ENCODE measurements around the gene PASK. TPM values are rescaled to one million over a fixed set of nuclear protein-coding genes. Genes with fewer than 3 reads are reported as not detected.
A peak's percentile ranks its signal among the peaks of the same experiment; 100 is the strongest.
"Not testable (repeated sequence)": the region's sequence is repeated elsewhere in the genome, so short reads cannot be mapped to it uniquely, and the experiment has no call there.

Gene PASK
- total RNA-seq (2022) (9.0 and 19.4 TPM in 2 replicates), Bru-seq, nascent RNA (percentile 36 among the genes with signal in this experiment), BruChase-seq, experiment 1, labeled RNA remaining after a 6-hour chase (percentile 51 among the genes with signal in this experiment), BruChase-seq, experiment 2, labeled RNA remaining after a 2-hour chase (percentile 46 among the genes with signal in this experiment)
- long read RNA-seq, full-length matches to known transcripts: 3 of 12 reads
- long read RNA-seq, partial matches to known transcripts: 3 of 12 reads
- long read RNA-seq, other reads (novel, unspliced or antisense): 6 of 12 reads

DNA sequence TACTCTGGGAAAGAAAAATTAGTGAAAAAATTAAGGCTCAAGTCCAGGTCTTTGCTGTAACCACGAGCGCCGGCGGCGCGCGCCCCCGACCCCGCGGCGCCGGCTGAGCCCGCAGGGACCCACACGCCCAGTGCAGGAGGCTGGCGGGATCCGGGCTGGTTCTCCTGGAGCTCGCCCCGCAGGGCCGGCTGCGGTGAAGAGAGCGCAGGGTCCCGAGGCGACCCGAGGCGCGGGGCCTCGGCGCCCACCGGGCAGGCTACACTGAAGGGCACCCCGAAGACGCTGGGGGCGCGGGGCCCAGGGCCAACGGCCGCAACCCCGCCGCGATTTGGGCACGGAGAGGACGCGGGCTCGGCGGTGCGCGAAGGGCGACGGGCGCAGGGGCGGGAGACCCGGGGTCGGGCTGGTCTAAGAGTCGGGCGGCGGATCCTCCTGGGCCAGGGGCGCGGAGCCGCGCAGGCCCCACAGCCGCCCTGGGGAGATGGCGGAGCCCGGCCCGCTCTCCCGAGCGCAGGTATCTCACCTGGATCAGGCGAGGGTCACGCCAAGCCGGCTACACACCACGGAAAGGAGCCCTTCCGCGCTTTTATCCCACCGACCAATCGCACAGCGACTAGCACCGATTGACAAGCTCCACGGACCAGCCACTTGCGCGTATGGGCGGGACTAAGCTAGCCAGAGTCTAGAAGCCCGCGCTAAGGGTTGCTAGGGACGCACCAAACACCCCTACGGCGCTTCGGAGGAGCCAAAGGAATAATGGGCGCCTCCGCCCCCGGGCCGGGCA, at the start of gene PASK:
Gene PASK (minus strand): TSS at position 582 of the 784 bp plus-strand sequence. CDS start 6,440 bp downstream, outside the sequence.
- Mint-ChIP-seq H3K9me3 (ENCODE audit: unreplicated experiment) (no peaks in the 10 kb centered on the region), H3K4me3 (ENCODE audit: unreplicated experiment) (peak within 1 kb of the TSS; percentile 95), H3K4me1 (ENCODE audit: insufficient read depth, unreplicated experiment) (peaks cover 30% of the 10 kb centered on the region), H3K36me3 (ENCODE audit: insufficient read depth, unreplicated experiment) (peaks cover 12% of the 10 kb centered on the region), H3K27me3 (ENCODE audit: insufficient read depth, unreplicated experiment) (no peaks in the 10 kb centered on the region), H3K27ac (ENCODE audit: low read depth, unreplicated experiment) (peak within 1 kb of the TSS; percentile 79)
- DNase-seq (ENCODE audit: unreplicated experiment): peak; percentile 97
- TF ChIP-seq CTCF (IDR thresholded peaks at IDR 0.05; ENCODE audit: unreplicated experiment): no peak
- ChIA-PET CTCF (interaction anchor here (0.5 to 1.1 kb wide), 3 partner anchors 67 to 309 kb away, joined by 3 to 8 read pairs (median 4); no protein-coding TSS in a partner anchor), POLR2A (interaction anchor here (0.6 to 3.0 kb wide), 17 partner anchors 8 to 1136 kb away, joined by 3 to 38 read pairs (median 3); partner anchors contain the start of genes DTYMK, FARP2 and MTERF4)
- intact Hi-C loops (cut with micrococcal nuclease): loop anchor here (2.0 to 5.0 kb wide), 2 partner anchors 46 to 297 kb away; partner anchors contain the start of gene MTERF4
- no TSS peak for BruUV-seq (replicated peaks)

DNA sequence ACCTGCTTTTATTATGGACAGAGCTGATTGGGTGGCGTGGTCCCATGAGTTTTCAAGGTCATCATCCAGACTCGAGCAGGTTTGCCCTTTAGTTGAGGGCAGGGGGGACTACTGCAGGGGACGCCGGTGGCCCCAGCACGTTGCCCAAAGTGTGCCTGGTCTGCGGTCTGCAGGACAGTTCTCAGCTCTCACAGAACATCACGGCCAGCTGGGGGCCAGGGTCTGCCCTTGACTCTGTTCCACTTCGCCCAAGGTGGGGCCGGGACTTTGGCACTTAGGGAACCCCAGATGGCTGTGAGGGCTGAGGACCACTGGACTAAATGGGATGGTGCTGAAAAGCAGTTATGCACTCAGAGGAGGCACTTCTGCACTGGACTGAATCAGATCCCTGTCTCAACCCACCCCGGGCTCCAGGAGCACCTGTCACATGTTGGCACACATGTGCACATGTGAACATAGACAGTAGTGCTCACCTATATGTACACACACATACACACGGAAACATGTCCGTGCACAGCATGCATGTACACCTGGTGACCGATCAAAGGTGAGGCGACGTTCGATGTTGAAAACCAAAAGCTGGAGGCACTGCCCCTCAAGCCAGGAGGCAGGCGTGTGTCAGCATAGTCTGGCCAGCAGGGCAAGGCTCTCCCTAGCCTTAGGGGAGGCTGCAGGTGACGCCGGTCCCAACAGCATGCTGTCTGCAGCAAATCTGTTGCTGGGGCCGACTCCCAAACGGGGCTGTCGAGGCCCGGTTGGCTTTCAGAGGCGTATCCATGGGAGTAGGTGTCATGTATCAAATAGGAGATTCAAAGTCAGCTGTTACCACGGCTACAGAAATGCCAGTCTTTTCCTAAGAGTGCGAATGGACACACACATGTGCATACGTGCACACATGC, 49.4 kb upstream of the PASK start:
- no peaks in the 10 kb centered on the region for H3K4me1 Mint-ChIP-seq (ENCODE audit: insufficient read depth, unreplicated experiment)
- H3K4me3 Mint-ChIP-seq (ENCODE audit: unreplicated experiment): no peak overlapping the region
- ChIA-PET CTCF (interaction anchor here (0.7 kb wide), 1 partner anchor 589 kb away, joined by 3 read pairs; no protein-coding TSS in a partner anchor), POLR2A (interaction anchor here (0.6 kb wide), 1 partner anchor 131 kb away, joined by 3 read pairs; no protein-coding TSS in a partner anchor)
- DNase-seq (ENCODE audit: unreplicated experiment): no peak
- H3K27ac Mint-ChIP-seq (ENCODE audit: low read depth, unreplicated experiment): no peak overlapping the region
- no peak for TF ChIP-seq CTCF (IDR thresholded peaks at IDR 0.05; ENCODE audit: unreplicated experiment)
- no TSS peak for BruUV-seq (replicated peaks)
- no peaks in the 10 kb centered on the region for H3K27me3 Mint-ChIP-seq (ENCODE audit: insufficient read depth, unreplicated experiment)
- no peaks in the 10 kb centered on the region for H3K9me3 Mint-ChIP-seq (ENCODE audit: unreplicated experiment)
- intact Hi-C loops (cut with micrococcal nuclease): no loop called here
- no peaks in the 10 kb centered on the region for H3K36me3 Mint-ChIP-seq (ENCODE audit: insufficient read depth, unreplicated experiment)

- Mint-ChIP-seq H3K4me1 (ENCODE audit: insufficient read depth, unreplicated experiment) (no peaks in the 10 kb centered on the region), H3K36me3 (ENCODE audit: insufficient read depth, unreplicated experiment) (no peaks in the 10 kb centered on the region), H3K27ac (ENCODE audit: low read depth, unreplicated experiment) (no peak overlapping the region), H3K4me3 (ENCODE audit: unreplicated experiment) (no peak overlapping the region), H3K9me3 (ENCODE audit: unreplicated experiment) (no peaks in the 10 kb centered on the region), H3K27me3 (ENCODE audit: insufficient read depth, unreplicated experiment) (no peaks in the 10 kb centered on the region)
- no TSS peak for BruUV-seq (replicated peaks)
- CTCF ChIA-PET: no interaction called here
- POLR2A ChIA-PET: interaction anchor here (0.6 kb wide), 1 partner anchor 132 kb away, joined by 3 read pairs; no protein-coding TSS in a partner anchor
- intact Hi-C loops (cut with micrococcal nuclease): no loop called here
- no peak for DNase-seq (ENCODE audit: unreplicated experiment)
- TF ChIP-seq CTCF (IDR thresholded peaks at IDR 0.05; ENCODE audit: unreplicated experiment): no peak
Observed at GRCh38 chr2:241197947-241198346, 48.7 kb upstream of the PASK start.

DNA sequence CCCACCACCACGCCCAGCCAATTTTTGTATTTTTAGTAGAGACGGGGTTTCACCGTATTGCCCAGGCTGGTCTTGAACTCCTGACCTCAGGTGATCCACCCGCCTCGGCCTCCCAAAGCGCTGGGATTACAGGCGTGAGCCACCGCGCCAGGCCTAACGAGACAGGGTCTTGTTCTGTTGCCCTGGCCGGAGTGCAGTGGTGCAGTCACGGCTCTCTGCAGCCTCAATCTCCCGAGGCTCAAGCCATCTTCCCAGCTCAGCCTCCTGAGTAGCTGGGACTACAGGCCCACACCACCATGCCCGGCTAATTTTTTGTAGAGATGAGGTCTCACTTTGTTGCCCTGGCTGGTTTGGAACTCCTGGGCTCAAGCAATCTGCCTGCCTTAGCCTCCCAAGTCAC, 48.0 kb upstream of the PASK start:
- H3K4me1 Mint-ChIP-seq (ENCODE audit: insufficient read depth, unreplicated experiment); H3K27ac Mint-ChIP-seq (ENCODE audit: low read depth, unreplicated experiment); H3K4me3 Mint-ChIP-seq (ENCODE audit: unreplicated experiment); H3K27me3 Mint-ChIP-seq (ENCODE audit: insufficient read depth, unreplicated experiment); CTCF ChIA-PET; H3K9me3 Mint-ChIP-seq (ENCODE audit: unreplicated experiment); intact Hi-C loops (cut with micrococcal nuclease); DNase-seq (ENCODE audit: unreplicated experiment); BruUV-seq (replicated peaks); H3K36me3 Mint-ChIP-seq (ENCODE audit: insufficient read depth, unreplicated experiment); POLR2A ChIA-PET: not testable (repeated sequence)
